GM21737 (cell line): ENCODE measurements around the gene PRKG1.
A peak's percentile ranks its signal among the peaks of the same experiment; 100 is the strongest.
"Not testable (repeated sequence)": the region's sequence is repeated elsewhere in the genome, so short reads cannot be mapped to it uniquely, and the experiment has no call there.

ENCODE experiments used
- ATAC-seq: cut with Tn5 transposase; IDR thresholded peaks from one replicate; pipeline ENCODE4 v1.9.1; 2021; ENCODE audit warnings: mild to moderate bottlenecking, moderate library complexity; ENCODE audit not compliant: unreplicated experiment

Gene PRKG1

GRCh38 chr10:51729822-51730555 lies 655.7 kb downstream of the PRKG1 start:
- no peak for ATAC-seq

GRCh38 chr10:51733057-51733456 lies 658.8 kb downstream of the PRKG1 start:
- ATAC-seq: no peak

- peak; percentile 95 for ATAC-seq
These were observed 668.9 kb downstream of the PRKG1 start for GRCh38 chr10:51743146-51743545.

GRCh38 chr10:51744235-51745000 lies 670.1 kb downstream of the PRKG1 start:
- ATAC-seq: no peak

- no peak for ATAC-seq
These were observed 671.1 kb downstream of the PRKG1 start for GRCh38 chr10:51745397-51745796.

- ATAC-seq: no peak
These were observed 672.9 kb downstream of the PRKG1 start for GRCh38 chr10:51747216-51747615.

GRCh38 chr10:51748959-51749358 lies 674.7 kb downstream of the PRKG1 start:
- ATAC-seq: no peak

- ATAC-seq: no peak
These were observed 684.1 kb downstream of the PRKG1 start for GRCh38 chr10:51758366-51758765.

GRCh38 chr10:51758838-51759237 lies 684.6 kb downstream of the PRKG1 start:
- ATAC-seq: not testable (repeated sequence)

- ATAC-seq: no peak
These were observed 685.7 kb downstream of the PRKG1 start for GRCh38 chr10:51759896-51760534.

GRCh38 chr10:51760864-51761640 lies 686.8 kb downstream of the PRKG1 start:
- ATAC-seq: no peak

GRCh38 chr10:51763746-51764145 lies 689.5 kb downstream of the PRKG1 start:
- ATAC-seq: no peak

GRCh38 chr10:51765284-51765971 lies 691.1 kb downstream of the PRKG1 start:
- ATAC-seq: no peak

- no peak for ATAC-seq
These were observed 692.3 kb downstream of the PRKG1 start for GRCh38 chr10:51766423-51767102.

GRCh38 chr10:51767103-51767763 lies 692.9 kb downstream of the PRKG1 start:
- no peak for ATAC-seq

- no peak for ATAC-seq
These were observed 694.7 kb downstream of the PRKG1 start for GRCh38 chr10:51768886-51769465.

GRCh38 chr10:51770709-51771108 lies 696.4 kb downstream of the PRKG1 start:
- no peak for ATAC-seq

- ATAC-seq: no peak
These were observed 698.1 kb downstream of the PRKG1 start for GRCh38 chr10:51772387-51772786.

GRCh38 chr10:51773681-51774080 lies 699.4 kb downstream of the PRKG1 start:
- no peak for ATAC-seq
